Prostate gland (tissue), 2 donors: ENCODE data around the gene TGFB1I1. TPM values are rescaled to one million over a fixed set of nuclear protein-coding genes. Genes with fewer than 3 reads are reported as not detected.

ENCODE experiments used
- DNase-seq: peaks from one replicate; pipeline ENCODE4 v3.0.0-alpha.2; 2019; ENCODE audit warnings: low spot score
- H3K27ac ChIP-seq, 2 donors: fragments of 200-600 bp; sonication (generic); 2 replicates each; pipeline ENCODE4 v1.5.1; 2017 to 2019
- H3K27me3 ChIP-seq: fragments of 200-600 bp; sonication (generic); replicated peaks from 2 replicates; pipeline ENCODE4 v1.5.1; 2019; ENCODE audit not compliant: insufficient read depth
- H3K36me3 ChIP-seq, 2 donors: fragments of 200-600 bp; sonication (generic); 1 replicate in 1 of 2; 2 replicates in 1 of 2; pipeline versions ENCODE4 v1.5.1 to v1.8.1; 2017 to 2019
- H3K4me1 ChIP-seq: fragments of 200-600 bp; sonication (generic); replicated peaks from 2 replicates; pipeline ENCODE4 v1.5.1; 2019
- H3K4me3 ChIP-seq, 2 donors: fragments of 200-600 bp; sonication (generic); 2 replicates each; pipeline ENCODE4 v1.5.1; 2017 to 2019
- H3K9me3 ChIP-seq: fragments of 200-600 bp; sonication (generic); 2 replicates; pipeline ENCODE4 v1.5.1; 2017
- POLR2A ChIP-seq: fragments of 450-650 bp; IDR thresholded peaks from one replicate; pipeline ENCODE4 v1.6.1; 2016; ENCODE audit warnings: antibody characterized with exemption, mild to moderate bottlenecking
- POLR2AphosphoS5 ChIP-seq: sonication (generic); formaldehyde crosslinking; IDR thresholded peaks from one replicate; pipeline ENCODE4 v1.6.1; 2017; ENCODE audit warnings: antibody characterized with exemption
- WGBS: methylation state at CpG from one replicate; pipeline ENCODE4 v1.1.5; 2018; 5-methylcytosine and 5-hydroxymethylcytosine counted together
- intact Hi-C: fragments of 100-400 bp; cut with DNase I; formaldehyde crosslinking; loops from one replicate; pipeline ENCODE4 v1.14.2; 2022
- total RNA-seq, 2 donors: library from RNA; depleted of rRNA; stranded (reverse); fragments of >200 nt; gene quantifications; one replicate each; pipeline ENCODE4 v1.1.0, GENCODE V29; 2016
- TF ChIP-seq, protein P1 (sequence below), 4 experiments: fragments of 200-600 bp in 2 of 4; fragments of 450-650 bp in 2 of 4; sonication (generic) in 2 of 4; IDR thresholded peaks; 1 replicate in 3 of 4; 2 replicates in 1 of 4; pipeline ENCODE4 v1.5.1; 2016 to 2019; ENCODE audit warnings: antibody characterized with exemption in 4 of 4, mild to moderate bottlenecking in 2 of 4, moderate library complexity in 2 of 4

TGFB1I1 gene
- total RNA-seq, result 100 to 1,000 TPM in 1 of 2 donors, 10 to 100 TPM in 1; 62.0 to 115 TPM

DNA sequence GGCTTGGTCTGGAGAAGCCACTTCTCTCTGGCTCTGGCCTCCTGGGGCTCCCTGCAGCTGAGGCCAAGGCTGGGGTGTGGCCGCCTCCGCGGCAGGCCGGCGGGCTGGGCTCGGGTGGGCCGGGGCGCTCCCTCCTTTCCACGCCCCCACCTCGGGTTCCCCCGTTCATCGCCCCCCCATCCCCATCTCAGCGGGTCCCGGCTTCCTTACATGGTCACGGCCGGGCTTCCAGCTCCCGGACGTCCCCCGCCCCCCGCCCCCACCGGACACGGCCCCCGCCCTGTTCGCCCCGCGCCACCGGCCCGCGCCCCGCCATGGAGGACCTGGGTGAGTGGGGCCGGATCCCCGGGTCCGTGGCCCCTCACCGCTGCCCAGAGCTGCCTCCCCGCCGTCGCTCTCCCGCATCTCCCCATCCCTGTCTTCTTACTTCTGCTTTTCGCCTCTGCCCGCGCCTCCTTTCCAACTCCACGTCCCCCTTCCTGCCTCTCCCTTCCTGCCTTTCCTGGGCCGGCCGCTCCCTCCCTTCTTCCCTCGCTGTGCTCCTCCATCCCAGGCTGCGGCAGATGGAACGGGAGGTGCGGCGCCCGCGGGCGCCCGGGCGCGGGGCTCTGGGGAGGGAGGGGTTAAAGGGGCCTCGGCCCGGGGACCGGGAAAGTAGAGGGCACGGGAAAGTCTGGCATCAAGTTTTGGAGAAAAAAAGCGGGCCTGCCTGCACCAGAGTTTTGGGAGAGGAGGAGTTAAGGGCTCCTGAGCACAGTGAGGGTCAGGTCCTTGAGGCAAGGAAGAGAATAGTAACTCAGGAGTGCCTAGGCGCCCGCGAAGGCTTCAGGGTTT is at the start of gene TGFB1I1:
TGFB1I1 (plus strand) TSS at position 278 of the 834 bp plus-strand sequence; CDS start at position 315, 37 bp downstream.
- intact Hi-C loops, result no loop called here
- WGBS, result 2% methylated on average over 41 of the region's 63 CpGs
- TF ChIP-seq, protein P1, sequence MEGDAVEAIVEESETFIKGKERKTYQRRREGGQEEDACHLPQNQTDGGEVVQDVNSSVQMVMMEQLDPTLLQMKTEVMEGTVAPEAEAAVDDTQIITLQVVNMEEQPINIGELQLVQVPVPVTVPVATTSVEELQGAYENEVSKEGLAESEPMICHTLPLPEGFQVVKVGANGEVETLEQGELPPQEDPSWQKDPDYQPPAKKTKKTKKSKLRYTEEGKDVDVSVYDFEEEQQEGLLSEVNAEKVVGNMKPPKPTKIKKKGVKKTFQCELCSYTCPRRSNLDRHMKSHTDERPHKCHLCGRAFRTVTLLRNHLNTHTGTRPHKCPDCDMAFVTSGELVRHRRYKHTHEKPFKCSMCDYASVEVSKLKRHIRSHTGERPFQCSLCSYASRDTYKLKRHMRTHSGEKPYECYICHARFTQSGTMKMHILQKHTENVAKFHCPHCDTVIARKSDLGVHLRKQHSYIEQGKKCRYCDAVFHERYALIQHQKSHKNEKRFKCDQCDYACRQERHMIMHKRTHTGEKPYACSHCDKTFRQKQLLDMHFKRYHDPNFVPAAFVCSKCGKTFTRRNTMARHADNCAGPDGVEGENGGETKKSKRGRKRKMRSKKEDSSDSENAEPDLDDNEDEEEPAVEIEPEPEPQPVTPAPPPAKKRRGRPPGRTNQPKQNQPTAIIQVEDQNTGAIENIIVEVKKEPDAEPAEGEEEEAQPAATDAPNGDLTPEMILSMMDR (IDR thresholded peaks at IDR 0.05), result no peak
- TF ChIP-seq POLR2A, result no peak
- Histone ChIP-seq H3K4me1 (no peaks in the 10 kb centered on the region), H3K4me3 (peak within 1 kb of the TSS; percentile 51 to 55), H3K27ac (peak within 1 kb of the TSS; percentile 86 to 87), H3K36me3 (no peaks in the 10 kb centered on the region), H3K9me3 (no peaks in the 10 kb centered on the region), H3K27me3 (no peaks in the 10 kb centered on the region)
- DNase-seq, result no peak

DNA sequence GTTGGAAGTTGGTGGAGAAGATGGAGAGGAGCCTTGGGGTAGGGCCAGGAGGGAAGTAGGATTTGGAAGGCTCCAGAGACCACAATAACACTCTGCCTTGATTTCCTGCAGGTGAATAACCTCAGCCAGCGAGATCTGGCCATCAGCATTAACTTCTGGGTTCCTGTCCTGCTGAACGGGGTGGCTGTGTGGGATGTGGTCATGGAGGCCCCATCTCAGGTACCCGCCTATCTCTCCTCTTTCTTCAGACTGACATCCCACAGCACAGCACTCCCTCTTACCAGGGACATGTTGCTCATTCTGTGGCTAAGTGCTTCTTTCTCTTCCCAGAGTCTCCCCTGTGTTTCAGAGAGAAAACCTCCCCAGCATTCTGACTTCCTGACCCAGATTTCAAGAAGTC is 48.7 kb upstream of the TGFB1I1 start:
- no peak overlapping the region for H3K27ac ChIP-seq
- WGBS, result 69% methylated on average over 3 of the region's 3 CpGs
- intact Hi-C loops, result no loop called here
- peaks cover 4% of the 10 kb centered on the region for H3K27me3 ChIP-seq
- no peaks in the 10 kb centered on the region for H3K9me3 ChIP-seq
- no peaks in the 10 kb centered on the region for H3K36me3 ChIP-seq
- DNase-seq, result no peak
- no peak for TF ChIP-seq POLR2AphosphoS5
- TF ChIP-seq POLR2A, result no peak
- TF ChIP-seq, protein P1 (IDR thresholded peaks at IDR 0.05), result no peak
- H3K4me1 ChIP-seq, result no peaks in the 10 kb centered on the region
- no peak overlapping the region for H3K4me3 ChIP-seq

DNA sequence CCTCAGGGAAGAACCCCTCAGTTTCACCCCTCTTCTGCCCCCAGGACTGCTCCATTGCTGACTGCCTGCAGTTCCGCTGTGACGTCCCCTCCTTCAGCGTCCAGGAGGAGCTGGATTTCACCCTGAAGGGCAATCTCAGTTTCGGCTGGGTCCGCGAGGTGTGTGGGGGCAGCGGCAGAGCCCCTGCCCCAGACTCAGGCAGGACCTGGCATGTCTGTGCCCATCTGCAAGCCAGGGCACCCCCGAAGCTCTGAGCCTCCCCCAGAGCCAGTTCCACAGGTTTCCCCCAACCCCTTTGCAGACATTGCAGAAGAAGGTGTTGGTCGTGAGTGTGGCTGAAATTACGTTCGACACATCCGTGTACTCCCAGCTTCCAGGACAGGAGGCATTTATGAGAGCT is 48.2 kb upstream of the TGFB1I1 start:
- no peak for TF ChIP-seq POLR2AphosphoS5
- no peak for TF ChIP-seq POLR2A
- TF ChIP-seq, protein P1 (IDR thresholded peaks at IDR 0.05), result no peak
- peaks cover 4% of the 10 kb centered on the region for H3K27me3 ChIP-seq
- no peaks in the 10 kb centered on the region for H3K9me3 ChIP-seq
- no peak overlapping the region for H3K27ac ChIP-seq
- H3K4me3 ChIP-seq, result no peak overlapping the region
- H3K36me3 ChIP-seq, result no peaks in the 10 kb centered on the region
- WGBS, result 27% methylated on average over 12 of the region's 12 CpGs
- no peak for DNase-seq
- intact Hi-C loops, result no loop called here
- H3K4me1 ChIP-seq, result no peaks in the 10 kb centered on the region

DNA sequence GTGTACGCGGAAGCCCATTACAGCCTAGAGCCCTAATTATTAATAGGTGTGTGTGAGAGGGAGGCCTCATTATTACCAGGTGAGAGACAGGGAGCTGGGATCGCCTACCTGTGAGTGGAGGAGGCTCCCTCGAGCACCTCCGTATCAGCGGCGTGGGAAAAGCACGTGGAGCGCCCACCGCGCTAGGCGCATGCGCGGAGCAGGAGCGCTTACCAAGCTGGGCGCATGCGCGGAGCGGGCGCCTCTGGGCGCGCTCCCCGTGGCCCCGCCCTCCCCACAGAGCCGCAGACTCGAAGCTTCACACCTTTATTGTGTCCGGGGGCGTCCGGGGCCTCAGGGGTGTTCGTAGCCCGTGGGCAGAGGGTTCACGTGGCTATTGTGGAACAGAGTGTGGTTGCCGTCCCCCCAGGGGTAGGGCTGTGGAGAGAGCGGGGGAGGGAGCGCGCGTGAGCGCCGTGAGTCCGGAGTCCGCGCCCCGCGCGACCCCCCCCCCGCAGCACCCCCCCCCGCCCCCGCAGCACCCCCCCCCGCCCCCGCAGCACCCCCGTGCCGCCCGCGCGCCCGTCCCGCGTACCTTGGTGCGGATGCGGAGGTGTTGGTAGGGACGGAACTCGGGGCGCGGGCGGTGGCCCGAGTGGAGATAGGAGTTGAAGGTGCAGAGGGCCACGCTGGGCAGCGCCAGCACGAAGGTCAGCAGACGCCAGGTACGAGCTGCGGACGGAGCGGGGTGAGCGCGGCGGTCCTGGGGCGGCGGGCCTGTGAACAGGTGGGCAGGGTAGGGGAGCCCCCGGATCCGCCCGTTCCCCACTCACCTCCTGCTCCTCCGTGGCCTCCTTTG is 44.3 kb upstream of the TGFB1I1 start:
- Histone ChIP-seq H3K36me3 (no peaks in the 10 kb centered on the region), H3K9me3 (no peaks in the 10 kb centered on the region), H3K27ac (no peak overlapping the region), H3K4me3 (peak overlapping the region; percentile 25 to 37), H3K4me1 (no peaks in the 10 kb centered on the region), H3K27me3 (peaks cover 4% of the 10 kb centered on the region)
- intact Hi-C loops, result no loop called here
- no peak for DNase-seq
- WGBS, result 15% methylated on average over 34 of the region's 83 CpGs
- TF ChIP-seq, protein P1 (IDR thresholded peaks at IDR 0.05), result no peak
- TF ChIP-seq POLR2AphosphoS5, result no peak
- no peak for TF ChIP-seq POLR2A
